Activated CD8-positive, alpha-beta memory T cell treated with anti-CD3 and anti-CD28 coated beads, Interleukin-2, amount 50 U/mL, for 1 hour (primary cell): Measurements from ENCODE around the gene ICOS.

Source experiments
- DNase-seq: peaks from one replicate; pipeline ENCODE4 v3.0.0-alpha.2; 2020; ENCODE audit errors: extremely low read depth

The ICOS gene

DNA sequence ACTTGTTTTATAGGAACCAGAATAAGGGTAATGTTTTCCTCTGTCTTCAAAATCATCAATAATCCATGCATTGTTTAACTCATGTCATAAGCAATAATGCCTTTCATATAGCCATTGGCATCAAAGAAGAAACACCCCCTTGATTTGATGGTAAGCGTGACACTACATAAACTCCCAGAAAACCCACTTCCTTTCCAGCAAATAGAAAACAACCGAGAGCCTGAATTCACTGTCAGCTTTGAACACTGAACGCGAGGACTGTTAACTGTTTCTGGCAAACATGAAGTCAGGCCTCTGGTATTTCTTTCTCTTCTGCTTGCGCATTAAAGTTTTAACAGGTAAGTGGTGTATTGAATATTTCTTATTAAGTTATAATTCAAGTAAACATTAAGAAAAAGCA lies at the start of gene ICOS:
Gene ICOS, plus strand, starts transcription at position 229 of the 400 bp plus-strand sequence. Its CDS starts 52 bp downstream, at position 281.
- DNase-seq, result no peak

DNA sequence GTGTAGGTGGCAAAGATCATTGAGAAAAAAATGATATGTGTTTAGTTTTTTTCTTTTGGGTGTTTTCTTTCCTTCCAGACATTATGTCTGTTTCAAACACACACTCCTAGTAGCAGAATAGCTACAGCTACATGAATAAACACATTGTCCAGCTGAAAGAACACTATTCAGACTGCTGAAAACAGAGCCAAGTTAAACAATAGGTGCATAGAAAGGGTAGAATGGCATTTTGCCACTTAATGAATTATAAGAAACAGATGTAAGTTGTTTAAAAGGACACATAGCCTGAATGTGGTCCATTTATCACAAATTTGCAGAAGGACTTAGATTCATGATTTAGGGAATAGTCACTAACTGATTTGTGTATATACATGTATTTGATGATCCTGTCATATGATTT lies 48.9 kb upstream of the ICOS start:
- DNase-seq, result no peak

DNA sequence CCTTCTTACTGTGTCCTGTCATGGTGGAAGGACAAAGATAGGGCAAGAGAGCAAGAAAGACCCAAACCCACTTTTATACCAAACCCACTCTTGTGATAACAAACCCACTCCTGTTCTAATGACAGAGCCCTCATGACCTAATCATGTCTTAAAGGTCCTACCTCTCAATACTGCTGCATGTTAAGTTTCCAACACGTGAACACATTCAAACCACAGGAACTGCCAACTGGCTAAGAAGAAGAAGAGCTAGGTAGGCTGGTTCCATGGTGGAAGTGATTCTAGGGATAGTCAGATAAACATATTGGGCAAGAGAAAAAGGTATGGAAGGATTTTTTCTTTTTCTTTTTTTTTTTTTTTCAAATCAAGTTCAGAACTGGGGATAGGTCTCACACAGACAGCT lies 47.0 kb upstream of the ICOS start:
- no peak for DNase-seq

DNA sequence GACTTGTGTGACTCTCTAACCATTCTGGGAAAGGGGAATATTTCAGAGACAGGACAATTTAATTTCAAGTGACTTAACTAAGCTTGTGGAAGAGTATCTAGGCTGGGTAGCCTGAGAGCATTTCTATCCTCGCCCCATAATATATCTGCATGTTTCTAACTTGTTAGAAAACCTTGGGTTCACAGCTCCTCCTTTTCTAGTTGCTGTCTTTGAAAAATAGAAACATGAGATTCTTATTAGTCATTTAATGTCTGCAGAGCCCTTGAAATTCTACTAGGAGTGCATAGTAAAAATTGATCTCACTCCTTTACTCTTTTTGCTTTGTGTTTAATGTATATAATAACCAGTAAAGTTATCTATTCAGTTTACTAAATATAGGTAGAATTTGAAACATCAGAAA lies 46.6 kb upstream of the ICOS start:
- no peak for DNase-seq

- no peak for DNase-seq
Measured at GRCh38 chr2:203890733-203891132, 45.8 kb upstream of the ICOS start.

DNA sequence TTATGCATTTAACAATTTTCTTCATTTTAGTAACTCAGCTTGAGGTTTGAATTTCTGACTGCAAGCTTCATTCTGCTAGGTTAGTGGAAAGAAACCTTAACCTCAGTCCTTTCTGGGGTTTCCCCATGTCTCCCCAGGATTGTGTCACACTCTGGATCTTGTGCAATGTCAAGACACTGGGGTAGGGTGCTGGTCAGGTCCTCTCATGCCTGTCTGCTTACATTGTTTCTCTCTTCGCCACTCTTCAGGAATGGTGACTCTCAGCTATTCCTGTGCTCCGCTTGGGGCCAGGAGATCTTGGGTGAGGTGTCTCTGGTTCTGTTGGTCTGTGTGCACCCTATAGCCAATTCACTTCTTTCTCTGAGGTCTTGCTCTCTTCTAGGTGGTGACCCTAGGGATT lies 45.1 kb upstream of the ICOS start:
- DNase-seq, result no peak

DNA sequence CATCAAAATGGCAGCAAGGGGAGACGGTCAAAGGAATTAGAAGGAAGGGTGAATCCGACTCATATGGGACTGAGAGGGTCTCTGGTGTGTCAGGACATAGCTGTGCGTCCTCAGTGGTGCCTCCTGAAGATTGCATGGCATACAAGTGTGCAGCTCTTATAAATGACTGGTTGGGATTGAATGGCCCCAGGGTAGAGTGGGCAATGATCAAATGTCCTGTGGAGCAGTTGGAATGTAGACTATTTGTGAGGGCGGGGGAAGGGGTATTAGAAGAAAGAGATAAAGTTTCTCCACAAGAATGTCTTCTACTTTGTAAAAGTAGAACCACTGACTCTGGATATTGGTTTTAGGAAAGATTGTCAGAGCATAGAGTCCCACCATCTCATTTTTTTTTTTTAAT lies 44.4 kb upstream of the ICOS start:
- no peak for DNase-seq

DNA sequence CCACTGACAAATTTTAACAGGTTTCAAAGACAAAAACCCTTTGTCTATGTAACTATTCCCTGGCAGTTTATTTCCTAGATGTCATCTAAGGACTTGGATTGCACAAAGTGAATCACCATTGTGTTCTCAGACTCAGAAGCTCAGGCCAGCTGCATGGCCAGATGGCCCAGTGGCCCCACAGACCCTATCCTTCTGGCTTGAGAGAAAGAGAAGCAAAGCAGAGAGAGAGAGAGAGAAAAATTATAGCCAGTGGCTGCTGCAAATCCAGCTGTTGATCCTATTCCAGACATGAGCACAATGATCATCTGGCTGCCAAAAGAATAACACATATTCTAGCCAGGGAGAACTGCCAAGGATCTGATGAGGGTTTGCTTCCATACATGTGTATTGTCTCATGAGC lies 43.2 kb upstream of the ICOS start:
- no peak for DNase-seq

DNA sequence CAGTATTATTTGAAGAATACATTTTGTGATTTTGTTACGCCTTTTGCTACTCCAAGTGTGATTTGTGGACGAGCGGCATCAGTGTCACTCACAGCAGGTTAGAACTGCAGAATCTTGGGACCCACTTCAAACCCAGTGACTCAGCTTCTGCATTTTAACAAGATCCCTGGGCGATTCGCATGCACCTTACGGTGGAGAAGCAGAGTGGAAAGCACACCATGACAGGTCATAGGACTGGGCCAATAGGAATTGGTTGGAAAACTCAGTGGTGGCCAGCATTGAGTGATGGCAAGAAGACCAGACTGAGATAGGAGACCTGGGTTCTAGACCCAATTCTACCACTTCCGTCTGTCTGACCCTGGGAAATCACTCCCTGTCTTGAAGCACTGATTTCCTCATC lies 42.7 kb upstream of the ICOS start:
- DNase-seq, result no peak

DNA sequence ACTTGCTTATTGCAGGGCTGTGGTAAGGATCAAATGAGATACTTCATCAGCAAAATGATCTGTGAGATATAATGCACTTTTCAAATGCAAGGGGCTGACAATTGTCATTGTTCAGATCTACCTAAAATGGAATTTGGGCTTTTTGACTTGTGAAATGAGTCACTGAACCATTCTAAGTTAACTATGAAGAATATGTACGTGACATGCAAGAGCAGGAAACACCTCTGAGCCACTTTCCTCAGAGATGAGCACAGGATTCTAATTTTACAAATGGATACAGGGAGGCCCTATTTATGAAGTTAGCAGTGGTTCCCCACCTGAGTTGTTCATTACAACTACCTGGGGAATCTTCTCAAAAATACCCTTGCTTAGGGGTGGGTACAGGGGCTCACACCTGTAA lies 42.3 kb upstream of the ICOS start:
- DNase-seq, result no peak

- no peak for DNase-seq
Measured at GRCh38 chr2:203897544-203897943, 39.0 kb upstream of the ICOS start.

GRCh38 chr2:203898657-203899056 lies 37.9 kb upstream of the ICOS start:
- no peak for DNase-seq

DNA sequence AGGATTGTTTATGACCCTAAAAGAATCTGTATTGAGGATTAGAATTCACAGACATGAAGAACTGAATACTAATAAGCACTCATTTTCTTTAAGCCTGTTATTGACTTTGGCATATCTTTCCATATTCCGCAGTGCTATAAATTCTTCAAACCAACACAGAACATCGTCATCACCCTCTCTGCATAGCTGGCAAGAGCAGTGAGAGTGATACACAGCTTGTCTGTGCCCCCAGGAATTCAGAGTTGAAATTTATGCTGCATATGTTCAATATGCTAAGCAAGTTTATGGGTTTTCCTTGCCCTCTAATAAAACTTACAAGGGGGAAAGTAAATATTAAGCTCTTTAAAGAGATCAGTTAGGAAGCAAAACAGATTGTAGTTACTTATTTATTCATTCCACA lies 36.3 kb upstream of the ICOS start:
- DNase-seq, result no peak

- DNase-seq, result no peak
Measured at GRCh38 chr2:203904022-203904421, 32.5 kb upstream of the ICOS start.

- DNase-seq, result no peak
Measured at GRCh38 chr2:203905656-203906055, 30.9 kb upstream of the ICOS start.

DNA sequence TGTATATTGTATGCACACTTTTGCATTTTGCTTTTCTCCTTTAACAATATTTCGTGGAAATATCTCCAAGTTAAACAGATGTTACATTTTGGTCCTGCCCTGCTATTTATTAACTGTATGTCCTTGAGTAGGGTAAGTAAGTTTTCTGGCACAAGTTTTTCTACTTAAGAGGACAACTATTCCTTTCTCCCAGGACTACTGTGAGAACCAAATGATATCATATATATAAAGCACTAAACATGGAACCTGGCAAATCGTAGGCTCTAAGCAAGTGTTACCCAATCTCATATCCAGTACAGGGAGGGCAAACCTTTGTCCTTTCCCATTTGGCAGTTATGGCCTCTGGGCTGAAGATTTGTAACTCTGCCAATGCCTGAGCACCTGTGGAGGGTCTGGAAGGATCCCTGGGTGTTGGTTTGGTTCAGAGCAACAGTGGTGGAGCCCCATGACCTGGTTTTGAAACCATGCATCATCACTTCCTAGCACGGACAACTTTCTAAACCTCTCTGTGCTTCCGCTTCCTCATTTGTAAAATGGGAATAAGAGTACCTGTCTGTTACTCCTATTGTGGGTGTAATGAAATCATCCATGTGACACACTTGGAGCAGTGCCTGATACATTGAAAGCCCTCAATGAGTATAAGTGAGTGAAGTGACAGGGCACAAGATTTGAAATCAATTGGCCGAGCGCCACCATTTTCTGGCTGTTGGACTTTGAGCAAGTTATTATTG lies 28.3 kb upstream of the ICOS start:
- no peak for DNase-seq

- DNase-seq, result no peak
Measured at GRCh38 chr2:203908797-203909185, 27.8 kb upstream of the ICOS start.

- no peak for DNase-seq
Measured at GRCh38 chr2:203909261-203909967, 27.1 kb upstream of the ICOS start.

DNA sequence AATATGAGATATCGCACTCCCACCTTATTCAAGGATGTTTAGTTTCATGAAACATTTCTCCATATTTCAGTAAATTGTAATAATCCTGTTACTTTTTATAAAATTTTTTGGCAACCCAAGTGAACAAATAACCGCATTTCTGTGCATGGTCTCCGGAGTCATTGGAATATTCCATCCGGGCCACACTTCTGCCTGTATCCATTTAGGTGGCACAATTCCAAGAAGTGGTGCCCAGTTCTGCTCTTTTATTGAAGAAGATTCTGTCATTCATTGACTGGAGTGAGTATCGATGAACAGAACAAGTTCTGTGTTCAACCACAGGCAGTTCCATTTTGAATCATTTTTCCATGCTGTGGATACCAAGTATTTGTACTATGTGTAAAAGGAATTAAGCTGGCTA lies 26.6 kb upstream of the ICOS start:
- DNase-seq, result no peak

- no peak for DNase-seq
Measured at GRCh38 chr2:203913947-203914346, 22.6 kb upstream of the ICOS start.

- no peak for DNase-seq
Measured at GRCh38 chr2:203914546-203915182, 21.9 kb upstream of the ICOS start.

DNA sequence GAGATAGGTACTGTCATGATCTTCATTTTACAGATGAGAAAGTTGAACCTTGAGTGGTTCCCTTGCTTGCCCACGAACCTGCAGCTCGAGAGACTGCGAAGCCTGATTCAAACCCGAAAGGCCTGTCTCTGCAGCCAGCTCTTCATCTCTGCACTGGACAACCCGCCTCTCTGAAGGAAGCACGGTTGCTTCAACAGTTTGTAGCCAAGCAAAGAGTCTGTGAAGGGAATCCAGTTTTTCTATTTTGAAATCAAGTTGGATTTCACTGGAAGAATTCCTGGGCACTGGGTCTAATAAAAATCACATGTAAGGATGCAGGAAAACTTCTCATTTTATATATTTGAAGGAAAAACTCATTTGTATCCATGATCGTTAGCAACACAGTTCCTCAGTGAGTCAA lies 21.3 kb upstream of the ICOS start:
- no peak for DNase-seq

DNA sequence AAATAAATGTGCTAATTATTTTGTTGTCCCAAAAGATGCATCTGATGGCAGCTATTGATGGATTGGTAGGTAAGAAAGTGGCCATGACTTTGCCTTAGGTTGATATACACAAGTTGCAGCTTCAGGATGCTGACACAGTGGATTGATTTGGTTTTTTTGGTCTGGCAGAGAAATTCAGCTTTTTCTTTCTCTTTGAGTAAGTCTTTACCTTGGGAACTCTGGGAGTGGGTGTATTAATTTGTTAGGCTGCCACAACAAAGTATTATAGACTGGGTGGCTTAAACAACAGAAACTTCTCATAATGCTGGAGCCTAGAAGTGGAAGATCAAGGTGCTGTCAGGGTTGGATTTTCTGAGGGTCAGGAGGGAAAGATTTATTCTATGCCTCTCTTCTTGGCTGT lies 19.8 kb upstream of the ICOS start:
- no peak for DNase-seq
